CD4-positive, CD25-positive, alpha-beta regulatory T cell (primary cell): ENCODE measurements around the gene PPM1N. TPM values are rescaled to one million over a fixed set of nuclear protein-coding genes. Genes with fewer than 3 reads are reported as not detected.

Source experiments
- ATAC-seq, 2 donors: fragments of 150-1000 bp; cut with Tn5 transposase; one replicate each; pipeline ENCODE4 v1.10.0; 2021; ENCODE audit warnings: low read depth in 2 of 2, moderate number of reproducible peaks in 2 of 2, moderate library complexity in 1 of 2
- DNase-seq, 3 donors: peaks; one replicate each; pipeline versions ENCODE4 v3.0.0 to v3.0.0-alpha.2; 2012 to 2022; ENCODE audit warnings: mixed read lengths in 1 of 3
- H3K27ac ChIP-seq: one replicate; pipeline ENCODE4 v1.7.0; 2013; ENCODE audit warnings: mild to moderate bottlenecking, low read length; ENCODE audit not compliant: insufficient read depth, poor library complexity, severe bottlenecking
- H3K27me3 ChIP-seq: one replicate; pipeline ENCODE4 v1.7.0; 2013; ENCODE audit warnings: low read length; ENCODE audit not compliant: control insufficient read depth, insufficient read depth
- H3K36me3 ChIP-seq: one replicate; pipeline ENCODE4 v1.7.0; 2013; ENCODE audit warnings: mild to moderate bottlenecking, low read length, moderate library complexity; ENCODE audit not compliant: control insufficient read depth, insufficient read depth
- H3K4me1 ChIP-seq: 2 replicates; pipeline ENCODE4 v1.7.0; 2013; ENCODE audit warnings: mild to moderate bottlenecking, low read length; ENCODE audit not compliant: insufficient read depth, control insufficient read depth, poor library complexity, severe bottlenecking
- H3K4me3 ChIP-seq: one replicate; pipeline ENCODE4 v1.7.0; 2013; ENCODE audit warnings: low read depth, mild to moderate bottlenecking, low read length, moderate library complexity
- H3K9me3 ChIP-seq, 2 experiments: 1 replicate in 1 of 2; 2 replicates in 1 of 2; pipeline ENCODE4 v1.7.0; 2013; ENCODE audit warnings: low read length in 2 of 2, mild to moderate bottlenecking in 1 of 2, moderate library complexity in 1 of 2; ENCODE audit not compliant: control insufficient read depth in 2 of 2
- H3K27ac Mint-ChIP-seq, 3 donors: one replicate each; pipeline ENCODE4 v1.8.0; 2020 to 2022; ENCODE audit warnings: mild to moderate bottlenecking in 3 of 3, mixed read lengths in 3 of 3, moderate library complexity in 2 of 3
- H3K27me3 Mint-ChIP-seq: one replicate; pipeline ENCODE4 v1.8.0; 2022; ENCODE audit warnings: mild to moderate bottlenecking, mixed read lengths
- H3K36me3 Mint-ChIP-seq: one replicate; pipeline ENCODE4 v1.8.0; 2020; ENCODE audit warnings: mixed read lengths
- H3K4me1 Mint-ChIP-seq, 4 donors: one replicate each; pipeline ENCODE4 v1.8.0; 2020 to 2022; ENCODE audit warnings: mixed read lengths in 4 of 4, mild to moderate bottlenecking in 1 of 4
- H3K4me3 Mint-ChIP-seq, 4 donors: one replicate each; pipeline ENCODE4 v1.8.0; 2020 to 2022; ENCODE audit warnings: mild to moderate bottlenecking in 4 of 4, mixed read lengths in 4 of 4, moderate library complexity in 3 of 4
- H3K9me3 Mint-ChIP-seq, 7 donors: one replicate each; pipeline ENCODE4 v1.8.0; 2020 to 2022; ENCODE audit warnings: mixed read lengths in 7 of 7, mild to moderate bottlenecking in 3 of 7, moderate library complexity in 2 of 7
- polyA plus RNA-seq, 4 donors: library from polyadenylated mRNA; unstranded; fragments of 300-500 nt; fragmentation: Illumina TruSeq; gene quantifications; one replicate each; pipeline ENCODE4 v1.2.3, GENCODE V29; 2021
- total RNA-seq: library from RNA; stranded (reverse); gene quantifications from one replicate; pipeline ENCODE4 v1.2.3, GENCODE V29; 2022

The PPM1N gene
- total and polyA plus RNA-seq, 5 donors from 2014 or later = 2.3 to 6.7 (median 3.2) TPM

GRCh38 chr19:45471111-45471930, 26.9 kb upstream of the PPM1N start:
- H3K36me3 ChIP-seq = peaks cover 17% of the 10 kb centered on the region
- H3K9me3 ChIP-seq = no peaks in the 10 kb centered on the region
- H3K36me3 Mint-ChIP-seq = no peaks in the 10 kb centered on the region
- peaks cover 0 to 6% (median 0%) of the 10 kb centered on the region in 7 donors for H3K9me3 Mint-ChIP-seq
- peaks cover 2 to 37% (median 20%) of the 10 kb centered on the region in 4 donors for H3K4me1 Mint-ChIP-seq
- peaks cover 34% of the 10 kb centered on the region for H3K4me1 ChIP-seq
- H3K4me3 Mint-ChIP-seq = peak overlapping the region; percentile 7 to 95 (median 71)
- no peak for DNase-seq
- peak overlapping the region in 1 of 3 donors; percentile 87 for H3K27ac Mint-ChIP-seq
- ATAC-seq = no peak
- peaks cover 17% of the 10 kb centered on the region for H3K27me3 Mint-ChIP-seq
- peak overlapping the region; percentile 31 for H3K4me3 ChIP-seq
- H3K27ac ChIP-seq = no peak overlapping the region
- no peaks in the 10 kb centered on the region for H3K27me3 ChIP-seq

- Histone ChIP-seq H3K27ac (no peak overlapping the region), H3K36me3 (peaks cover 17% of the 10 kb centered on the region), H3K27me3 (no peaks in the 10 kb centered on the region), H3K4me1 (peaks cover 30% of the 10 kb centered on the region), H3K9me3 (no peaks in the 10 kb centered on the region), H3K4me3 (peak overlapping the region; percentile 11)
- H3K36me3 Mint-ChIP-seq = no peaks in the 10 kb centered on the region
- H3K9me3 Mint-ChIP-seq = peaks cover 0 to 7% (median 0%) of the 10 kb centered on the region in 7 donors
- peak overlapping the region in 1 of 3 donors; percentile 87 for H3K27ac Mint-ChIP-seq
- DNase-seq (peak in 1 of 3 donors; percentile 20), ATAC-seq (no peak)
- H3K27me3 Mint-ChIP-seq = peaks cover 13% of the 10 kb centered on the region
- peaks cover 3 to 40% (median 22%) of the 10 kb centered on the region in 4 donors for H3K4me1 Mint-ChIP-seq
- H3K4me3 Mint-ChIP-seq = peak overlapping the region; percentile 7 to 95 (median 71)
These were observed 26.2 kb upstream of the PPM1N start for GRCh38 chr19:45471931-45472562.

GRCh38 chr19:45472563-45473366, 25.5 kb upstream of the PPM1N start:
- Histone ChIP-seq H3K9me3 (no peaks in the 10 kb centered on the region), H3K4me1 (peaks cover 26% of the 10 kb centered on the region), H3K27me3 (no peaks in the 10 kb centered on the region), H3K4me3 (no peak overlapping the region), H3K27ac (no peak overlapping the region), H3K36me3 (peaks cover 17% of the 10 kb centered on the region)
- Mint-ChIP-seq H3K4me1 (peaks cover 4 to 41% (median 22%) of the 10 kb centered on the region in 4 donors), H3K27me3 (peaks cover 7% of the 10 kb centered on the region), H3K9me3 (peaks cover 0 to 8% (median 0%) of the 10 kb centered on the region in 7 donors), H3K27ac (peak overlapping the region in 1 of 3 donors; percentile 70), H3K4me3 (peak overlapping the region in 3 of 4 donors; percentile 51 to 90 (median 59)), H3K36me3 (no peaks in the 10 kb centered on the region)
- peak in 2 of 3 donors; percentile 24 to 56 for DNase-seq
- no peak for ATAC-seq

GRCh38 chr19:45473367-45473681, 24.9 kb upstream of the PPM1N start:
- ATAC-seq = no peak
- no peak overlapping the region for H3K4me3 ChIP-seq
- DNase-seq = no peak
- H3K9me3 Mint-ChIP-seq = peaks cover 0 to 8% (median 0%) of the 10 kb centered on the region in 7 donors
- peaks cover 26% of the 10 kb centered on the region for H3K4me1 ChIP-seq
- H3K36me3 ChIP-seq = peaks cover 17% of the 10 kb centered on the region
- no peak overlapping the region for H3K27ac ChIP-seq
- peak overlapping the region in 2 of 3 donors; percentile 38 to 89 for H3K27ac Mint-ChIP-seq
- H3K4me1 Mint-ChIP-seq = peaks cover 9 to 42% (median 27%) of the 10 kb centered on the region in 4 donors
- peak overlapping the region in 1 of 4 donors; percentile 83 for H3K4me3 Mint-ChIP-seq
- H3K27me3 Mint-ChIP-seq = peaks cover 4% of the 10 kb centered on the region
- no peaks in the 10 kb centered on the region for H3K27me3 ChIP-seq
- no peaks in the 10 kb centered on the region for H3K9me3 ChIP-seq
- H3K36me3 Mint-ChIP-seq = no peaks in the 10 kb centered on the region

GRCh38 chr19:45473682-45474605, 24.3 kb upstream of the PPM1N start:
- Mint-ChIP-seq H3K9me3 (peaks cover 0 to 8% (median 0%) of the 10 kb centered on the region in 7 donors), H3K36me3 (no peaks in the 10 kb centered on the region), H3K4me1 (peaks cover 9 to 41% (median 29%) of the 10 kb centered on the region in 4 donors), H3K4me3 (peak overlapping the region in 1 of 4 donors; percentile 83), H3K27me3 (peaks cover 10% of the 10 kb centered on the region), H3K27ac (peak overlapping the region in 2 of 3 donors; percentile 47 to 89)
- Histone ChIP-seq H3K4me3 (no peak overlapping the region), H3K27me3 (no peaks in the 10 kb centered on the region), H3K36me3 (peaks cover 17% of the 10 kb centered on the region), H3K27ac (no peak overlapping the region), H3K4me1 (peaks cover 27% of the 10 kb centered on the region), H3K9me3 (no peaks in the 10 kb centered on the region)
- ATAC-seq = no peak
- peak in 2 of 3 donors; percentile 18 to 55 for DNase-seq

- H3K9me3 ChIP-seq = no peaks in the 10 kb centered on the region
- no peaks in the 10 kb centered on the region for H3K27me3 ChIP-seq
- peak overlapping the region in 3 of 4 donors; percentile 24 to 84 (median 83) for H3K4me3 Mint-ChIP-seq
- H3K4me1 ChIP-seq = peaks cover 18% of the 10 kb centered on the region
- peaks cover 8% of the 10 kb centered on the region for H3K27me3 Mint-ChIP-seq
- peaks cover 12 to 38% (median 28%) of the 10 kb centered on the region in 4 donors for H3K4me1 Mint-ChIP-seq
- DNase-seq (peak in 2 of 3 donors; percentile 19 to 61), ATAC-seq (no peak)
- no peak overlapping the region for H3K27ac ChIP-seq
- peaks cover 0 to 2% (median 0%) of the 10 kb centered on the region in 7 donors for H3K9me3 Mint-ChIP-seq
- no peak overlapping the region for H3K4me3 ChIP-seq
- H3K27ac Mint-ChIP-seq = peak overlapping the region in 1 of 3 donors; percentile 75
- H3K36me3 Mint-ChIP-seq = no peaks in the 10 kb centered on the region
- peaks cover 17% of the 10 kb centered on the region for H3K36me3 ChIP-seq
These were observed 23.4 kb upstream of the PPM1N start for GRCh38 chr19:45474606-45475521.
